ENCODE measurements around the gene RNF121. TPM values are rescaled to one million over a fixed set of nuclear protein-coding genes. Genes with fewer than 3 reads are reported as not detected.

Gene RNF121
- total RNA-seq, 1 donor from 2014 or later = 18.4 TPM

DNA sequence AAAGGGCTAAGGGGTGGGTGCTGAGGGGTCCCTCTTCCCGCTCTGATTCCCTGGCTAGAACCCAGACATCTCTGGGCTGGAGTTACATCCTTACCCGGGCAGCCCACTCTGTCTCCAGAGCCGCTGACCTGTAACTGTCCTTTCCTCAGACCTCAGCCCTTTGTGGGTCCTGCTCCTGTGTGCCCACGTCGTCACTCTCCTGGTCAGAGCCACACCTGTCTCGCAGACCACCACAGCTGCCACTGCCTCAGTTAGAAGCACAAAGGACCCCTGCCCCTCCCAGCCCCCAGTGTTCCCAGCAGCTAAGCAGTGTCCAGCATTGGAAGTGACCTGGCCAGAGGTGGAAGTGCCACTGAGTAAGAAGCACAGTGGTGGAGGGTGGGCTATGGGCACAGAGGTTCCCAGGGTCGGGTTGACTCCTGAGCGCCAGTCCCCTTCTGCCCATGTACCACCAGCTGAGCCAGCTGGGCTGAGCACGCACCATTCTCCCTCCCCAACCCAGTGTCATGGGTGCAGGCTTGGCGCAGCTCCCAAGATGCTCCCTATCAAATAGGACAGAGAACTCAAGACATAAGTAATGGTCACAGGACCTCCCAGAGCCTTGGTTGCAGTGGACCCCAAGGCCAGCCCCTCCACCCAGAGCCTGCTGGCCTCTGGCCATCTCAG, 71.5 kb downstream of the RNF121 start:
- ATAC-seq (ENCODE audit: poor library complexity) (no peak), DNase-seq (no peak)
- intact Hi-C loops (cut with DNase I) = no loop called here

DNA sequence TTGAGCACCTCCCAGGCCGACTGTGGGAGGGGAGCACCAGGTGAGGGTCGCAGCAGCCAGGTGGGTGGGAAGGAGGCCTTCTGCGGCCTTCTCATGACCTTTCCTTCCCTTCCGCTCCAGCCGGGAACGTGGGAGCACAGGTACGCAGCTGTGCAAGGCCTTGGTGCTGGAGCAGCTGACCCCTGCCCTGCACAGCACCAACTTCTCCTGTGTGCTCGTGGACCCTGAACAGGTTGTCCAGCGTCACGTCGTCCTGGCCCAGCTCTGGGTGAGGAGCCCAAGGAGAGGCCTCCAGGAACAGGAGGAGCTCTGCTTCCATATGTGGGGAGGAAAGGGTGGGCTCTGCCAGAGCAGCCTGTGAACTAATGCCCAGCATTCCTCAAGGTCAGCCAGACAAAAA, 72.4 kb downstream of the RNF121 start:
- DNase-seq = no peak
- intact Hi-C loops (cut with DNase I) = no loop called here
- ATAC-seq (ENCODE audit: poor library complexity) = no peak

DNA sequence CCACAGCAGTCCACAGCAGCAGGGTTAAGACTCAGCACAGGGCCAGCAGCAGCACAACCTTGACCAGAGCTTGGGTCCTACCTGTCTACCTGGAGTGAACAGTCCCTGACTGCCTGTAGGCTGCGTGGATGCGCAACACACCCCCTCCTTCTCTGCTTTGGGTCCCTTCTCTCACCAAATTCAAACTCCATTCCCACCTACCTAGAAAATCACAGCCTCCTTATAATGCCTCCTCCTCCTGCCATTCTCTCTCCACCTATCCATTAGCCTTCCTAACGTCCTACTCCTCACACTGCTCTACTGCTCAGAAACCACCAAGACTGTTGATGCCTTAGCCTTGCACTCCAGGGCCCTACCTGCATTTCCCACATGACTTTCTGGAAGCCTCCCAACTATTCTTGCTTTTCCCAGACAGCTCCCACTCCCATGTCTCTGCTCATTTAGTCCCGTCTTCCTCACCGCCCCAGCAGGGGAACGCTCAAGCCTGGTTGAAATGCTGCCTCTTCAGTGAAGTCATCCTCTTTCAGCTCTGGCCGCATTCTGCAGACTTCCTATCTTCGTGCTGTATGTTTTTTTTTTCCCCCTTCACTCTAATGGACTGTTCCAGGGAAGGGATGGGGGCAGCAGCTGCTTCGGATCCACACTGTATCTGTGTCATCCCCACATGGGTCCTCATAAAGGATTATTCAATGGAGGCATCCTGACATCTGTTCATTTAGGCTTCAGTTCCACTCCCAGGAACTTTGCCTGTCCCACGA, 73.2 kb downstream of the RNF121 start:
- intact Hi-C loops (cut with DNase I) = no loop called here
- no peak for DNase-seq
- ATAC-seq (ENCODE audit: poor library complexity) = no peak

DNA sequence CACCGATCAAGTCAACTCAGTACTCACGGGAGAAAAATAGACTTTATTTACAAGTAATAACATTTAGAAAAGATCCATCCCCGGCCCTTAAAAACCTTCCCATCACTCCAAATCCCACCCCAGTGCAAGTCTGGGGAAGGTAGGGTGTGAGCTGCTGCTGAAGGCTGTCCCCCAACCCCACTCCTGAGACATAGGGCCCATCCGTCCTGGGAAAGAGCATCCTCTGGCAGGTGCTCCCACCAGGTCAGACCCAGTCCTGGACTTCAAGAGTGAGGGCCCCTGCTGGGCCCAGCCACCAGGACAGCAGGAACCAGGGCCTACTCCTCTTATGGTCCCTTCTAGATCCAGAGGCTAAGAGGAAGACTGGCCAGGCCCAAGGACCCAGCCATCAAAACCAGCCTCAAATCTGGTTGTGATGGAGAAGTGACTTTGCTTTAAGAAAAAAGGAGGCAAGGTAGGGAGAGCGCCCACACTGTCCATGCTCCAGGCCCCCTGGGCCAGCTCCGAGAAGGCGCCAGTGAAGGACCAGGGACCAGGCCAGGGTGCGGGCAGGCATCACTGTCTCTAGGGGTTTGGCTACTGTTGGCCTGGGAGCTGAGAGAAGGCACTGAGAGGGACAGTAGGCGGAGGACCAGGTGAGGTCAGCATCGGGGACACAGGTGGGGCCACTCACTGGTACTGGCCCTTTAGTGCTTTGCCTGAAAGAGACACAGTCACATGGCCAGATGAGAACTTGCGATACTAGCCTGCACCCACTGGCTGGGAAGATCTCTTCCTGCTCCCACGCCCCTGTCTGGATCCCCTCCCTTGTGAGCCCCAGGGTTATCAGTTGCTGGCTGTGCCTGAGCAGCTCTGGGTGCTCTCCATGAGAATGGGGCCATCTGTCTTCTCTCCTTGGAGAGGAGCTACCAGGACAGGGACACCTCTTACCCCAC, 74.3 kb downstream of the RNF121 start:
- DNase-seq (no peak), ATAC-seq (ENCODE audit: poor library complexity) (no peak)
- intact Hi-C loops (cut with DNase I) = no loop called here

- intact Hi-C loops (cut with DNase I) = no loop called here
- ATAC-seq (ENCODE audit: poor library complexity) (no peak), DNase-seq (no peak)
Measured at GRCh38 chr11:72003776-72004171, 74.9 kb downstream of the RNF121 start.

DNA sequence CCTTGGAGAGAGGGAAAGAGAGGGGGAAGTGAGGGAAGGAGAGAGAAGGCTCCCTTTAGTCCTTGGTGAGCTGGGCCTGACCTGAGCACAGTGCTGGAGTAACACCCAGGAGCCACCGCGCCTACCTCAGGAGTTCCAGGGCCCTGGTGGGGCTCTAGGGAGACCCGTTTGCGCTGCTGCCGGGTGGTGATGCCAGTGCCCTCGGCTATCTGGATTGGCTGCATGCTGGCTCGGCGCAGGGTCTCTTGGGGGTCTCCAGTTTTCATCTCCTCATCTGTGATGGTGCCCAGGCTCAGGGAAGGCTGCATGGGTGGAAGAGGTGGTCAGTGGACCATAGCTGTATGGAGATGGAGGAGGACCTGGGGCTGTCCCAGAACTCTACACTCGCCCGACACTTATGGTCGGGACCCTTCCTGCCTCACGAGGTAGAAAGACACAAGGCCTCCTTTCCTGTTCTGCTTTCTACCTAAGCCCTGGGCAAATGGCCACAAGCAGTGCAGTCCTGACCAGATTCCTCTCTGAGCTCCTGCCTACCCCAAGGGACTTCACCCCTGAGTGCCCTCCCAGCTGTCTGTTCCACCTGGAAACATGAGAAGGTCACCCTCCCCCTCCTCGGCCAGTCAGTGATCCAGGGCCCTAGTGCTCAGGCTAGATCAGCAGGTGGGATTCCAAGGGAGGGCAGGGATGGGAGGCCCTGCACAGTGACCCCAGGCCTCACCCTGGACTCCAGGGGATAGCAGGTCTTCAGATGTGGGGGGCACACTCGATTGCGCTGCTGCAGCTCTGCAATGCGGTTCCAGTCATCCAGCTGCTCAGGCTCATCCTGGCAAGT, 75.9 kb downstream of the RNF121 start:
- DNase-seq = no peak
- intact Hi-C loops (cut with DNase I) = no loop called here
- ATAC-seq (ENCODE audit: poor library complexity) = no peak

DNA sequence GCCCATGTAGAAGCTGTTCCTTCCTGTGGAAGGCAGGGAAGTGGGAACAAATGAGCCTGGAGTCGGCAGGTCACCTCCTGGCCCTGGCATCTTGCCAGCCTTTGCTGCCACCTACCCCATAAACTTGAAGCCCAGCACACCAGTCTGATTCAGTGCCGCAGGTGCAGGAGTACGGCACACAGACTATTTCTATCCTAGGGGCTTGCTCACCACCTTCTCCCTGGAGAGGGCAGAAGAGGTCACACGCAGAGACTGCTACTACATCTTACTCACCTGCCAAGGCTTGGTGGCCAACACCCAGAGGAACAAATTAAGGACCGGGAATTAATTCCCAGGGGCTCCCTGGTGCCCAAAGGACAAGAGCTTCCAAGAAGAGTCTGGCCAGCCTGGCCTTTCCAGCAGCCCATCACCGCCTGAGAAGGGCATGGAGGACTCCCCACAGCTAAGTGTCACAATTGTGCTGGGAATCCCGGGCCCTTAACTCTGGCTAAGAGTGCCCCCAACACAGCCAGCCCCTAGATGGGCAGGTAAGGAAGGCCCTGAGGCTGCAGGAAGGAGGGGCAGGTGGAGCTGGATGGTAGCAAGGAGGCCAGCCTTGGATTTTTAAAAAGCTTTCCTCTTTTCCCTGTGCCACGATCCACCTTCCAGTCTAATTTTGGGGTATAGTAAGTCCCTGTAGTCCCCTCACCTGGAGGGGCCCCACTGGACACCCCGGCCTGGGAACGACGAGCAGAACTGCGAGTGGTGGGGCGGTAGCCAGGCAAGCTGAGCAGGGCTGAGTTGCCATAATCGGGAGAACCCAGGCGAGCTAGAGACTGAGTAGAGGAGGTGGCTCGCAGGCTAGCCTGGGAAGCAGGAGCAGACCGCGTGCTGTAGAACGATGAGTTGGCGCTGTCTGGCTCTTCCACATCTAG, 76.8 kb downstream of the RNF121 start:
- DNase-seq (no peak), ATAC-seq (ENCODE audit: poor library complexity) (no peak)
- intact Hi-C loops (cut with DNase I) = no loop called here

DNA sequence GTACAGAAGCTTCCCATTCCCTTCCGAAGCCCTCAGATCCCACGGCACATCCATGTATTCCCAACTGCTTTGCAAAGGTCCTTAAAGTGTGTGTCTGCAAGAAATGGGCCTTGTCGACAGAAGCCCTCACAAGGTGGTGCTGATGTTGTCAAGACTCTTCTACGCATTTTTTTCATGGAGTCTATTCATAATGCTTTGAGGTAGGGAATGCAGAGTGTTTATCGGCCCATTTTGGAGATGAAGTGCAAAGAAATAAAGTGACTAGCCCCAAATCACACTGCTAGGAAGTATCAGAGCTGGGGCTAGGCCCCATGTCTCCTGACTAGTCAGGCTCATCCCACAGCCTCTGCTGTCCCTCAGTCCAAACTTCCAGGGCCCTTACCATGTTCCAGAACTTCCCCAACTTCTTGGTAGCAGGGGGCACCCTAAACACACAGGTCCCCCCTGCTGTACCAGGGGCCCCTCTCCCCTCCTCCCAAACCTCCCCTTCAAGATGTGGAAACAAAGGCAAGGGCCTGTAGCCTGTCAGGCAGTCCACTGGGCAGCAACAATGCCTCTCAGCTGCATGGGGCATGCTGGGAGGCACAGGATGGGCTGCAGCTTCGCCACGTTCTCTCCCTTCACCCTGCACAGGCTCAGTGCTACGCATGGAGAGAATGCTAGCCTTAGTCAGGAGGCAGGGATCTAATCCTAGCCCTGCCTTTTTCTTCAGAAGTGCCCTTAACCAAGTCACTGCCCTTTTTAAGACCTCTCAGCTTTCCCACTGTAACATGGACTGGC, 77.7 kb downstream of the RNF121 start:
- no peak for ATAC-seq (ENCODE audit: poor library complexity)
- intact Hi-C loops (cut with DNase I) = no loop called here
- no peak for DNase-seq

DNA sequence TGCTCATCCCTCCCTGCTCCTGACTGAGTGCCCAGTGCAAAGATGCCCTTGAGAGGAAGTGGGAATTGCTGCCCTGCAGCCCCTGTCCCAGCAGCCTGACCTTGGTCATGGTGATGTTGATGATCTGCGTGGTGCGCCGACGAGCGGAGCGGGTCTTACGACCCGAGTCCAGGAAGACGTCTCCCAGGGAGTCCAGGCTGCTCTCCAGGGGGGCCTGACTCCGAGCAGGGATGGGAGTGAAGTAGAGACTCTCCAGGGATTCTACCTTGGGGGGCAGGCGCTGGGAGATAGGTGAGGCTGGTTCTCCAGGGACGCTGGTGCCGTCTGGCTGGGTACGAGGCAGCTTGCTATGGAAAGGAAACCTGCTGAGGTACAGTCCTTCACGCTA, 78.2 kb downstream of the RNF121 start:
- intact Hi-C loops (cut with DNase I) = no loop called here
- no peak for DNase-seq
- no peak for ATAC-seq (ENCODE audit: poor library complexity)

DNA sequence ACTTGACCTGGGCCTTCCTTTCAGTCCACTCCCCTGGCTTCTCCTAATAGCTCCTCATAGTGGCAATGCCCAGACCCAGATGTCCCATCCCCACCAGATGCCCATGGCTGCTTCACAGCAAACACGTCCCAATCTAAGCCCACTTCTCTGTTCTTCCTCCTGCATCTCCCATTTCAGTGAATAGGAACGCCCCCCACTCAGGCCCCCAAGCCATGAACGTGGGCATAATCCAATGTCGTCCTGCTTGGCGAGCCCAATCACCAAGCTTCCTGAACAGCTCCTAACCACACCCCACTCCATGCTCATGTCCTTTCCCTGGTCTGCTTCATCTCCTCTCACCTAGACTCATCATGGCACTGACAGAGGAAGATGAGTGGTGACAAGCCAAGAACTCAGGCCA, 78.7 kb downstream of the RNF121 start:
- DNase-seq = no peak
- ATAC-seq (ENCODE audit: poor library complexity) = no peak
- intact Hi-C loops (cut with DNase I) = no loop called here

- DNase-seq = no peak
- no peak for ATAC-seq (ENCODE audit: poor library complexity)
- intact Hi-C loops (cut with DNase I) = no loop called here
Measured at GRCh38 chr11:72008728-72009127, 79.9 kb downstream of the RNF121 start.

- no peak for ATAC-seq (ENCODE audit: poor library complexity)
- DNase-seq = no peak
- intact Hi-C loops (cut with DNase I) = no loop called here
Measured at GRCh38 chr11:72009156-72009555, 80.3 kb downstream of the RNF121 start.

- no peak for DNase-seq
- intact Hi-C loops (cut with DNase I) = no loop called here
- peak; percentile 36 for ATAC-seq (ENCODE audit: poor library complexity)
Measured at GRCh38 chr11:72010529-72011233, 81.8 kb downstream of the RNF121 start.

DNA sequence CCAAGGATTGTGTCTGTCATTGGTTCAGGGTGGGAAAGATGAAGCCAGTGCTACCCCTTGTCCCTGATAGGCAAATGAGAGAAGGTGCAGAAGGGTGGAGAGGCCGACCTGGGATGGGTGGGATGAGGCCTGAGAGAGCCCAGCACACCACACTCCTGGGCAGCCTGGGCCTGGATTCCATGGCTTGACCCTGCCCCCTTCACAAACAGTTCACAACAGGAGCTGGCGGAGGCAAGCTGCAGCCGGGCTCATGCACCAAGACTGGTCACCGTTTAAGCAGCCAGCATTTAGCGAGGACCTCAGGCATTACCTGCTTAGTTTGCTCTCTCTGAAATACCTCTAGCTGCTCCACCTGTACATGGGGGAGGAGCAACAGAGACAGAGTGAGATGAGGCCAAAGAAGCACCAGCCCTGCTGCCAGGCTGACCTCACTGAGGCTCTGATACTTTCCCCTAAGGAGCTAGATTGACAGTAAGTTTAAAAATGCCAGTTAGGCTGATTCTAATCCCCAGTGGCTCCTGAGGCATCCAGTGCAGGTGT, 83.3 kb downstream of the RNF121 start:
- ATAC-seq (ENCODE audit: poor library complexity) (no peak), DNase-seq (no peak)
- intact Hi-C loops (cut with DNase I) = no loop called here

DNA sequence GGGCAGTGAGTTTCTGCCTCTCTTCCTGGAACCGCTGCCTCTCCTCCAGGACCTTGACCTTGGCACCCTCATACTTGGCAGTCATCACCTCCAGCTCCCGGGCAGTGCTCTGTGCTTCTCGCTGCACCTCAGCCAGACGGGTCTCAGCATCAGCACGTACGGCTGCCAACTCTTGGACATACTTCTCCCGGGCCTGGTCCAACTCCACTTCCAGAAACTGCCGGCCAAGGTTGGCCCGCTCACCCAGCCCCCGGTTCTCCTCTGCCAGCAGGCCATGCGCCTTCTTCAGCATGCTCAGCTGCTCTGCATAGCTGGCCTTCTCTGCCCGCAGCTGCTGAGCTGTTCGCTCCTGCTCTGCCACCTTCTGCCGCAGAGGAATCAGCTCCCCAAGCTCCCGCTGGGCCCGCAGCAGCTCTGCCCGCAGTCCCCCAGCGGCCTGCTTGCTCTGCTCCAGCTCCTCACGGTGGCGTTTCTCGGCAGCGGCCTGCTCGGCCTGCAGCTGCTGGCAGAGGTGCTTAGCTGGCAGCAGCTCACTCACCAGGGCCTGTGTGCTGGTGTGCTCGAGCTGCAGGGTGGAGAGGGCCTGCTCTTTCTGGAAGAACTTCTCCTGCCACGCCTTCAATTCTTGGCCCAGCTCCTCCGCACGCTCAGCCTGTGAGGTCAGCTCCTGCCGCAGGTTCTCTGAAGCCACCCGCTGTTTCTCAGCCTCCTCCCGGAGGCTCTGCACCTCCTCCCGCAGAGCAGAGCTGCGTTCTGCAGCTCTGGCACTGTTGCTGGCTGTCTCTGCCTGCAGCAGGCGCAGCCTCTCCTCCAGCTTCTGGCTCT, 84.3 kb downstream of the RNF121 start:
- intact Hi-C loops (cut with DNase I) = no loop called here

More for the DNA sequence above, 84.3 kb downstream of the RNF121 start:
- peak; percentile 89 for ATAC-seq (ENCODE audit: poor library complexity)
- peak; percentile 83 for DNase-seq

All from Right ventricle myocardium superior (tissue), 1 donor.